ENCODE results near the gene LBP.

Gene LBP

GRCh38 chr20:38331814-38332213 lies 14.5 kb upstream of the LBP start:
- TF ChIP-seq ARNT (IDR thresholded peaks at IDR 0.05) (no peak), ELF4 (IDR thresholded peaks at IDR 0.05) (no peak), FOXM1 (IDR thresholded peaks at IDR 0.05; ENCODE audit: borderline replicate concordance) (no peak), HDGF (IDR thresholded peaks at IDR 0.05; ENCODE audit: borderline replicate concordance) (no peak), SP1 (IDR thresholded peaks at IDR 0.05) (no peak), FOXA1 (IDR thresholded peaks at IDR 0.05) (no peak), CTBP1 (IDR thresholded peaks at IDR 0.05; ENCODE audit: borderline replicate concordance) (no peak), SUZ12 (IDR thresholded peaks at IDR 0.05) (no peak), BHLHE40 (IDR thresholded peaks at IDR 0.05; ENCODE audit: borderline replicate concordance) (no peak), FOXK2 (IDR thresholded peaks at IDR 0.05) (no peak), LEF1 (IDR thresholded peaks at IDR 0.05; ENCODE audit: borderline replicate concordance) (no peak), ZNF384 (IDR thresholded peaks at IDR 0.05) (no peak), NFRKB (IDR thresholded peaks at IDR 0.05) (no peak), L3MBTL2 (conservative IDR thresholded peaks at IDR 0.05) (no peak), TARDBP (IDR thresholded peaks at IDR 0.05) (no peak)
- TF ChIP-seq, protein P1, sequence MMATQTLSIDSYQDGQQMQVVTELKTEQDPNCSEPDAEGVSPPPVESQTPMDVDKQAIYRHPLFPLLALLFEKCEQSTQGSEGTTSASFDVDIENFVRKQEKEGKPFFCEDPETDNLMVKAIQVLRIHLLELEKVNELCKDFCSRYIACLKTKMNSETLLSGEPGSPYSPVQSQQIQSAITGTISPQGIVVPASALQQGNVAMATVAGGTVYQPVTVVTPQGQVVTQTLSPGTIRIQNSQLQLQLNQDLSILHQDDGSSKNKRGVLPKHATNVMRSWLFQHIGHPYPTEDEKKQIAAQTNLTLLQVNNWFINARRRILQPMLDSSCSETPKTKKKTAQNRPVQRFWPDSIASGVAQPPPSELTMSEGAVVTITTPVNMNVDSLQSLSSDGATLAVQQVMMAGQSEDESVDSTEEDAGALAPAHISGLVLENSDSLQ (IDR thresholded peaks at IDR 0.05), result no peak
- POLR2A ChIA-PET, result no interaction called here
- DNase-seq (ENCODE audit: extremely low spot score), result no peak
- CTCF ChIA-PET, result no interaction called here

DNA sequence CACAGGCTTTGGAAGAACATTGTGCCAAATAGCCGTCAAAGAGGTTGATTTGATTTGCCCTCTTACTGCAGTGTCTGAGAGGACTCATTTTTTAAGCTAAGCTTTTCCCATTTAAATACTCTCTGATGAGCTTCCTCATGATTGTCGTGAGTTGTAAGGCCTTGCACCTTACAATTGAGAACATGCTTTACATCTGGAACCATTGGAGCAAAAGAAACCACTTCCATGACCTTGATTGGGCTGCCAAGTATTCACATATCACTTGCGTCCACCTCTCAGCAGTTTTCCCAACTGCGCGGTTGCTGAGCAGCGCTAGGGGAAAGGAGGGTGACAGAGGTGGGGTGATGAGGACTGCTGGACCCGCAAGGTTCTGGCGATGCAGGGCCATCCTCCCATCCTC lies 12.3 kb upstream of the LBP start:
- TF ChIP-seq ARNT (IDR thresholded peaks at IDR 0.05) (no peak), NFRKB (IDR thresholded peaks at IDR 0.05) (no peak), FOXK2 (IDR thresholded peaks at IDR 0.05) (no peak), ZNF384 (IDR thresholded peaks at IDR 0.05) (no peak), SP1 (IDR thresholded peaks at IDR 0.05) (no peak), SUZ12 (IDR thresholded peaks at IDR 0.05) (no peak), HDGF (IDR thresholded peaks at IDR 0.05; ENCODE audit: borderline replicate concordance) (no peak), ELF4 (IDR thresholded peaks at IDR 0.05) (no peak), FOXM1 (IDR thresholded peaks at IDR 0.05; ENCODE audit: borderline replicate concordance) (no peak), LEF1 (IDR thresholded peaks at IDR 0.05; ENCODE audit: borderline replicate concordance) (no peak), L3MBTL2 (conservative IDR thresholded peaks at IDR 0.05) (no peak), TARDBP (IDR thresholded peaks at IDR 0.05) (no peak), FOXA1 (IDR thresholded peaks at IDR 0.05) (no peak), CTBP1 (IDR thresholded peaks at IDR 0.05; ENCODE audit: borderline replicate concordance) (no peak), BHLHE40 (IDR thresholded peaks at IDR 0.05; ENCODE audit: borderline replicate concordance) (no peak)
- TF ChIP-seq, protein P1 (IDR thresholded peaks at IDR 0.05), result no peak
- DNase-seq (ENCODE audit: extremely low spot score), result no peak
- CTCF ChIA-PET, result no interaction called here
- POLR2A ChIA-PET, result no interaction called here

DNA sequence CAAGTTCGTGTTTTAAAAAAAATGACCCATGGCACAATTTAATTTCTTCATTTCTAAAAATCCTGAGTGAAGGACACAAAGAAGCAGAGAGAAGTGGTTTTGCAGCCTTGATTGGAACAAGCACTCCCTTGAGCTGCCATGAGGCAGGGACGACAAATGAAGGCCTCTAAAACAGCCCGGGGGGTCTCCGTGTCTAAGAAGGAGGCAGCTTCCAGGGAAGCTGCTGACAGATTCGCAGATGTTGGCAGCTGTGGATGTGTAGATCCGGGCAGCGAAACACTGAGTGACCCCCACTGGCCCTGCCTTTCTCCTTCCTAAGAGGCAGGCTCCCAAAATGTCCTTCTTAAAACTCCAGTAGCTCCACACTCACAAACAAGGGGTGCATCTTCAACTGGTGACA lies 9.6 kb upstream of the LBP start:
- CTCF ChIA-PET, result interaction anchor here (0.6 to 2.6 kb wide), 5 partner anchors 12 to 920 kb away, joined by 3 to 9 read pairs (median 3); no protein-coding TSS in a partner anchor
- POLR2A ChIA-PET, result no interaction called here
- DNase-seq (ENCODE audit: extremely low spot score), result no peak
- TF ChIP-seq NFRKB (IDR thresholded peaks at IDR 0.05), result no peak
- TF ChIP-seq, protein P1 (IDR thresholded peaks at IDR 0.05), result no peak

DNA sequence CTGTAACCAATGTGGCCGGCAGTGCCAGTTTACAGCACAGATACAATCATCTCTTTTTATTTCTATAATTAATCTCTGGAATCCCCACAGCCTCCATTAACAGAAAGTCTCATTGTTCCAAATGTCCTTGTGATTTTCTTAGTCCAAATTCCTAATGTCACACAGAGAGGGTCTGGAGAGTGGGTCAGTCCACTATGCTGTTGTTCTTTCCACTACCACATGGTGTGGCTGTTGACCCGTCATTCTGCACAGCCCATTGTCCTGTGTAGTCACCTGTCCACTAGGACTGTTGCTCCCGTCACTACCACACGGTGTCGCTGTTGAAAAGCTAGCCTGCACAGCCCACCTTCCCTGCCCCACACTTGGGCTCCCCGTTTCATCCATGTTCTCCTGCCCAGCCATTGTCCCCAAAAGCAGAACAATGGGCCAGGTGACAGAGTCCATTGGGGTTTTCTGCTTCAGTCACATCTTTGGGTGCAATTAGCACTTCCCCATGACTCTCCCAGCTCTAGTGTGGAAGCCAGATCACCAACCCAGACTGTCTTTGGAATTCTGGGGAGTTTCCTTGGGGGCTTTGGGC lies 8.6 kb upstream of the LBP start:
- ChIA-PET POLR2A (no interaction called here), CTCF (interaction anchor here (0.6 to 2.6 kb wide), 5 partner anchors 12 to 919 kb away, joined by 3 to 9 read pairs (median 3); no protein-coding TSS in a partner anchor)
- DNase-seq (ENCODE audit: extremely low spot score), result peak; percentile 67
- no peak for TF ChIP-seq FOXK2 (IDR thresholded peaks at IDR 0.05)
- no peak for TF ChIP-seq HDGF (IDR thresholded peaks at IDR 0.05; ENCODE audit: borderline replicate concordance)
- TF ChIP-seq, protein P1 (IDR thresholded peaks at IDR 0.05), result no peak
- no peak for TF ChIP-seq ELF4 (IDR thresholded peaks at IDR 0.05)
- no peak for TF ChIP-seq SP1 (IDR thresholded peaks at IDR 0.05)
- no peak for TF ChIP-seq LEF1 (IDR thresholded peaks at IDR 0.05; ENCODE audit: borderline replicate concordance)
- TF ChIP-seq FOXM1 (IDR thresholded peaks at IDR 0.05; ENCODE audit: borderline replicate concordance), result no peak
- no peak for TF ChIP-seq ZNF384 (IDR thresholded peaks at IDR 0.05)
- TF ChIP-seq BHLHE40 (IDR thresholded peaks at IDR 0.05; ENCODE audit: borderline replicate concordance), result no peak
- TF ChIP-seq CTBP1 (IDR thresholded peaks at IDR 0.05; ENCODE audit: borderline replicate concordance), result no peak
- TF ChIP-seq NFRKB (IDR thresholded peaks at IDR 0.05), result no peak

DNA sequence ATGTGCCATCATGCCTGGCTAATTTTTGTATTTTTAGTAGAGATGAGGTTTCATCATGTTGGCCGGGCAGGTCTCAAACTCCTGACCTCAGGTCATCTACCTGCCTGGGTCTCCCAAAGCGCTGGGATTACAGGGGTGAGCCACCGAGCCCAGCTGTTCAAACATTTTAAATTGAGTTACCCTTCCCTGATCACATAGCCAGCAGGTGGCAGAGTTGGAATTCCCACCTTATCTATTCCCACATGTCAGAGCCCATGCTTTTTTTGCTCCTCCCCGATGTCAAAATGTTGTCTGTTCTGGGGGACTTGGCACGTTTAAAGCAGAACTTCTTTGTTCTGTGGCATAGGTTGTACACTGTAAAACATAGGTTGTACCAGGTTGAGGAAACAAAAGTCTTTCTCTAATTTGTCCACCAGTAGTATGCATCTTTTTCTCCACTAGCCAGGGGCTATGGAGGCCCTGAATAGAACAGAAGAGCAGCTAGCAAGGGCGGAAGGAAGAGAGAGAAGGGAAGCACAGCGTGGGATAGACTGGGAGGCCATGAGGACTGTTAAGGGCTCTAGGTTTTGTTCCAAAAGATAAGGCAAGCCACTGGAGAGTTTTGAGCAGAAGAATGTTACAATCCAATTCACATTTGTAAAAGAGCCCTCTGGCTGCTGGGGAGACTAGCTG lies 7.3 kb upstream of the LBP start:
- ChIA-PET POLR2A (no interaction called here), CTCF (interaction anchor here (0.7 to 2.6 kb wide), 3 partner anchors 14 to 70 kb away, joined by 3 to 9 read pairs (median 3); no protein-coding TSS in a partner anchor)
- DNase-seq (ENCODE audit: extremely low spot score), result no peak
- TF ChIP-seq L3MBTL2 (conservative IDR thresholded peaks at IDR 0.05) (no peak), FOXM1 (IDR thresholded peaks at IDR 0.05; ENCODE audit: borderline replicate concordance) (no peak), LEF1 (IDR thresholded peaks at IDR 0.05; ENCODE audit: borderline replicate concordance) (no peak), ELF4 (IDR thresholded peaks at IDR 0.05) (no peak), CTBP1 (IDR thresholded peaks at IDR 0.05; ENCODE audit: borderline replicate concordance) (no peak)
- TF ChIP-seq, protein P1 (IDR thresholded peaks at IDR 0.05), result no peak
